Measurements from ENCODE around the gene STEAP3. TPM values are rescaled to one million over a fixed set of nuclear protein-coding genes. Genes with fewer than 3 reads are reported as not detected.

STEAP3 gene
- total RNA-seq, 3 donors from 2014 or later (not counting 1 experiment from before 2014, with no cell fraction given): 1.7 to 2.5 (median 2.0) TPM

GRCh38 chr2:119278946-119279345 is 55.3 kb downstream of the STEAP3 start:
- Histone ChIP-seq H3K9me3 (ENCODE audit: control insufficient read depth, insufficient read depth, low read length) (no peaks in the 10 kb centered on the region), H3K27ac (ENCODE audit: low read length) (no peak overlapping the region), H3K36me3 (ENCODE audit: control insufficient read depth, insufficient read depth, low read length) (no peaks in the 10 kb centered on the region), H3K27me3 (ENCODE audit: control insufficient read depth, insufficient read depth, low read length) (no peaks in the 10 kb centered on the region), H3K4me3 (ENCODE audit: low read length) (no peak overlapping the region), H3K4me1 (ENCODE audit: control insufficient read depth, insufficient read depth, low read length) (no peaks in the 10 kb centered on the region)
- no peaks in the 10 kb centered on the region for H3K4me1 Mint-ChIP-seq
- intact Hi-C loops (cut with micrococcal nuclease): no loop called here
- H3K36me3 Mint-ChIP-seq: no peaks in the 10 kb centered on the region
- no peaks in the 10 kb centered on the region for H3K9me3 Mint-ChIP-seq
- ATAC-seq (no peak), DNase-seq (no peak)
- no peaks in the 10 kb centered on the region for H3K27me3 Mint-ChIP-seq (ENCODE audit: low read depth in 2 of 2)
- WGBS (ENCODE audit: insufficient coverage): over 99% methylated on average over 4 of the region's 6 CpGs
- TF ChIP-seq, protein P1, sequence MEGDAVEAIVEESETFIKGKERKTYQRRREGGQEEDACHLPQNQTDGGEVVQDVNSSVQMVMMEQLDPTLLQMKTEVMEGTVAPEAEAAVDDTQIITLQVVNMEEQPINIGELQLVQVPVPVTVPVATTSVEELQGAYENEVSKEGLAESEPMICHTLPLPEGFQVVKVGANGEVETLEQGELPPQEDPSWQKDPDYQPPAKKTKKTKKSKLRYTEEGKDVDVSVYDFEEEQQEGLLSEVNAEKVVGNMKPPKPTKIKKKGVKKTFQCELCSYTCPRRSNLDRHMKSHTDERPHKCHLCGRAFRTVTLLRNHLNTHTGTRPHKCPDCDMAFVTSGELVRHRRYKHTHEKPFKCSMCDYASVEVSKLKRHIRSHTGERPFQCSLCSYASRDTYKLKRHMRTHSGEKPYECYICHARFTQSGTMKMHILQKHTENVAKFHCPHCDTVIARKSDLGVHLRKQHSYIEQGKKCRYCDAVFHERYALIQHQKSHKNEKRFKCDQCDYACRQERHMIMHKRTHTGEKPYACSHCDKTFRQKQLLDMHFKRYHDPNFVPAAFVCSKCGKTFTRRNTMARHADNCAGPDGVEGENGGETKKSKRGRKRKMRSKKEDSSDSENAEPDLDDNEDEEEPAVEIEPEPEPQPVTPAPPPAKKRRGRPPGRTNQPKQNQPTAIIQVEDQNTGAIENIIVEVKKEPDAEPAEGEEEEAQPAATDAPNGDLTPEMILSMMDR (IDR thresholded peaks at IDR 0.05): no peak
- no peak overlapping the region for H3K27ac Mint-ChIP-seq
- no peak overlapping the region for H3K4me3 Mint-ChIP-seq

DNA sequence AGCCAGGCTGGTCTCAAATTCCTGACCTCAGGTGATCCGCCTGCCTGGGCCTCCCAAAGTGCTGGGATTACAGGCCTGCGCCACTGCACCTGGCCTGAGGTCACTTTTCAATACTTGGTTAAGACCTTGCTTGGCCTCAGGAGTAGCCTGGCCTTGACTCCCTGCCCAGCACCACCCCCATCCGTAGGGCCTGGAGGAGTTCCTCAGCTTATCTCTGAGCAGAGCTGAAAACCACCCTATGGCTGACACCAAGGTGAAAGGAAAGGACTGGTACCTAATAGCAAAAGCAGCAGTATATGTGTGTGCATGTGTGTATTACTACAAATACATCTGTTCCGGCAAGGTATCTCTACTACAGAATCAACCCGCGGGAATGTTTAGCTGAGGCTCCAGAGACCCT is 56.0 kb downstream of the STEAP3 start:
- Mint-ChIP-seq H3K27me3 (ENCODE audit: low read depth in 2 of 2) (no peaks in the 10 kb centered on the region), H3K36me3 (no peaks in the 10 kb centered on the region), H3K4me1 (no peaks in the 10 kb centered on the region), H3K27ac (no peak overlapping the region), H3K9me3 (no peaks in the 10 kb centered on the region), H3K4me3 (no peak overlapping the region)
- Histone ChIP-seq H3K4me3 (ENCODE audit: low read length) (no peak overlapping the region), H3K9me3 (ENCODE audit: control insufficient read depth, insufficient read depth, low read length) (no peaks in the 10 kb centered on the region), H3K36me3 (ENCODE audit: control insufficient read depth, insufficient read depth, low read length) (no peaks in the 10 kb centered on the region), H3K27me3 (ENCODE audit: control insufficient read depth, insufficient read depth, low read length) (no peaks in the 10 kb centered on the region), H3K4me1 (ENCODE audit: control insufficient read depth, insufficient read depth, low read length) (no peaks in the 10 kb centered on the region), H3K27ac (ENCODE audit: low read length) (no peak overlapping the region)
- DNase-seq (no peak), ATAC-seq (no peak)
- over 99% methylated on average over 6 of the region's 6 CpGs for WGBS (ENCODE audit: insufficient coverage)
- intact Hi-C loops (cut with micrococcal nuclease): no loop called here
- TF ChIP-seq, protein P1 (IDR thresholded peaks at IDR 0.05): no peak

GRCh38 chr2:119280680-119281079 is 57.0 kb downstream of the STEAP3 start:
- intact Hi-C loops (cut with micrococcal nuclease): no loop called here
- 67% methylated on average over 3 of the region's 4 CpGs for WGBS (ENCODE audit: insufficient coverage)
- H3K27me3 ChIP-seq (ENCODE audit: control insufficient read depth, insufficient read depth, low read length): no peaks in the 10 kb centered on the region
- Mint-ChIP-seq H3K4me3 (no peak overlapping the region), H3K9me3 (no peaks in the 10 kb centered on the region), H3K4me1 (no peaks in the 10 kb centered on the region), H3K27ac (no peak overlapping the region), H3K27me3 (ENCODE audit: low read depth in 2 of 2) (no peaks in the 10 kb centered on the region), H3K36me3 (no peaks in the 10 kb centered on the region)
- H3K4me1 ChIP-seq (ENCODE audit: control insufficient read depth, insufficient read depth, low read length): no peaks in the 10 kb centered on the region
- ATAC-seq (no peak), DNase-seq (no peak)
- H3K4me3 ChIP-seq (ENCODE audit: low read length): no peak overlapping the region
- H3K9me3 ChIP-seq (ENCODE audit: control insufficient read depth, insufficient read depth, low read length): no peaks in the 10 kb centered on the region
- H3K36me3 ChIP-seq (ENCODE audit: control insufficient read depth, insufficient read depth, low read length): no peaks in the 10 kb centered on the region
- TF ChIP-seq, protein P1 (IDR thresholded peaks at IDR 0.05): no peak
- H3K27ac ChIP-seq (ENCODE audit: low read length): no peak overlapping the region
